HG03045 (cell line): Measurements from ENCODE around the gene CTIF.

ENCODE experiments used
- ATAC-seq: cut with Tn5 transposase; IDR thresholded peaks from one replicate; pipeline ENCODE4 v1.9.1; 2021; ENCODE audit warnings: mild to moderate bottlenecking, moderate library complexity; ENCODE audit not compliant: unreplicated experiment

CTIF gene

DNA sequence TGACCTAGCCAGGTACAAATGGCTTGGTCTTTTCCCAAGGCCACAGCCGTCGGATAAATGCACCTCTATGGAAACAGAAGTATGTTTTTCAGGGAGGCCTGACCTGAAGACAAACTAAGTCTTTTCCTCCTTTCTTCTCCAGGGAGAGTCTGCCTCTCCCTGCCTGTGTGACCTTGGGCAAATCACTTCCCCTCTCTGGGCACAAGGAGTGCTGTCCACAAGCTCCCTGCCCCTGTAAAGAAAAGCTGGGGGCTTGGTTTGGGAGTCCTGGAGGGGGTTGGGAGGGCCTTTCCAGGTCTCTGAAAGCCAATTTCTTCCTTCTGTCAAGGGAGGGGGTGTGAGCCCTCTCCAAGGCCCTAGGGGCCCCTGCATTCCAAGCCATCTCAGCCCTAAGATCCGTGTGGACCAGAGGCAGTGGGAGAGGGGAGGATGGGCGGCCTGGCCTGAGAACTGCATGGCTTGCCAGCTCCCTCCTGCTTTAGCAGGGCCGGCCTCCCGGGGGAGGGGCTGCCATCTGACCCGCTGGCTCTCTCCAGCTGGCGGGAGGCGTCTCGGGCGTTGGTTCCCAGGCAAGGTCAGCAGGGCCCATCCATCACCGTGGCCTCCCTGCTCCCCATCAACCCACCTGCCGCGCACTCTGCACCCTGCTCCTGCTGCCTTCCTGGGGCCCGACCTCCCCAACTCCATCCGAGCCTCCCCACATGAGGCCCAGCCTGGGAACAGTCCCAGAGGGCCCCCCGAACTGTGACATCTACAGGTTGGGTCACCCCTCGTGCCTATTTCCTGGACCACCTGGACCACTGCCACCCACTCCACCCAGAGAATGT, 350.5 kb downstream of the CTIF start:
- no peak for ATAC-seq

DNA sequence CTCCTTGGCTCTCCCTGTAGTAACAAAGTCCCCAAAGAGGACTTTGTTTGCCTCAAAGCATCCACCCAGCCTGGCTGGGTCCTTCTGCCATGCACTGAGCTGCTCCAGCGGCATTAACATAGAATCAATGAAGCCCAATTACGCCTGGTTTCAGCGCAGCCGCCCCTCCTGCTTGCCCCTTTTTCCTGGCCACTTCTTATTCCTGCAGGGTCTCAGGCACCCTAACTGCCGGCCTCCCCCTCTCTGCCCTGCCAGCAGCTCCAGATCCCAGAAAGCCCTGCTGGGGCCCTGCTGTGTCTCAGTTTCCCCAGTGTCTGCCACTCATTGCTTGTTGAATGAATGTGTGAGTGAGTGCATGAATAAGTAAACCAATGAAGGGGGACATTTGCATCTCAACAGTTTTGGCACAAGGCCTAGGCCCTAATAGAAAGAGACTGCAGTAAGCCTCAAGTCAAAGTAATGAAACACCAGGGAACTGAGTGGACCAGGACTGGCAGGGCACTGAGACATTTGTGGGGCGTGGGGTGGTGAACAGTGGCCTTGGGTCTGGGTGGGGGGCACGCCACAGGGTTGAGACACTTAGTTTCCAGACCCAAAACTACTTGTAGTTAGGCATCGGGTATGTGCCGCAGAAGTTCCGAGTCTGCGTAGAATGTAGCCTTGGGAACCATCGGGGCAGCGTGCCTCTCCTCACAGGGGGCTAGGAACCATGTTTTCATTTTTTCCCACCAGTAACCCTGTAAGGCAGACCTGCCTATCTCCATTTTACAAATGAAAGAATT, 351.3 kb downstream of the CTIF start:
- ATAC-seq: no peak

DNA sequence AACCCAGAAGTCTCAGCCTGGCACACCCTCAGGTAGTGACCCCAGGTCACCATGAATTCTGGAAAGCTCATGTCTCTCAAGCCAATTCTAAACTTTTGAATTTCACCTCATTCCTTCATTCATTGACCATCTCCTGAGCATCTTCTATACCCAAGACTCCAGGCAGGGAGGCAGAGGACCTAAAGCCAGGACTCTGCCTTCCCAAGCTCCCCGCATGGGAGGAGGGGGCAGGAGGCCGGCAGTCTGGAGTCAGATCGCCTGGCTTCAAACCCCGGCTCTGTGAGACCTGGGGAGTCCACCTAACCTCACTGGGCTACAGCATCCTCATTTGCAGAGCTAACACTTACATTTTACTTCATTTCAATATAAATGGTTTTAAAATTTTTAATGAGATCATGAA, 352.9 kb downstream of the CTIF start:
- no peak for ATAC-seq

DNA sequence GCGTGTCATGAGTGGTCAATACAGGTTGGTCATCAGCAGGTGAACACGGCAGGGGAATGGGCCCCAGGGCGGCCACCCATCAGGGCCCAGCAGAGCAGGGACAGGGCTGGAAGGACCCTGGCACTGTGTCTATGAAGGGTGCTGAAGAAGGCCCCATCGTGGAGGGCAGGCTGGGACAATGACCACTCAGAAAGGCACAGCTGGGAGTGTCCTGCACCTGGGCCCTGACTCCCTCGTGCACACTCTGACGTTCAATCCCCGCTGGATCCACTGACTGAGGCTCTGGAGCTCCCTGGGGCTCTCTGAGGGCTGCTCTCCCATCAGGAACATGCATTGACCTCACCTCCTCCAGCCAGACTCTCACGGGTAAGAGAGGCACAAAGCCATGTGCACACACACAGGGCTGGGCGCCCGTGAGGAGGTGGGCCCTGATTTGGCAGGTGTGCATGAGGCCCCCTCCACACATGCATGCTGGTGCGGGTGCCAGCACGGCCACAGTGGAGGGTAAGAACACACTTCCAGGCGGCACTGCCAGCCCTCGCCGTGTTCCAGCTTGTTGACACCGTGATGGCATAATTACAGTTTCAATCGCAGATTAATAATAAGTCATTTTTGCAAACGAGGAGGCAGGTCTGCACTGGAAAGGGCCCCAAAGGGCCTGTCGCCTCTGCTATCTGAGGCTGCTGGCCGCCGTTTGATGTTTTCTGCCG, 353.5 kb downstream of the CTIF start:
- no peak for ATAC-seq

DNA sequence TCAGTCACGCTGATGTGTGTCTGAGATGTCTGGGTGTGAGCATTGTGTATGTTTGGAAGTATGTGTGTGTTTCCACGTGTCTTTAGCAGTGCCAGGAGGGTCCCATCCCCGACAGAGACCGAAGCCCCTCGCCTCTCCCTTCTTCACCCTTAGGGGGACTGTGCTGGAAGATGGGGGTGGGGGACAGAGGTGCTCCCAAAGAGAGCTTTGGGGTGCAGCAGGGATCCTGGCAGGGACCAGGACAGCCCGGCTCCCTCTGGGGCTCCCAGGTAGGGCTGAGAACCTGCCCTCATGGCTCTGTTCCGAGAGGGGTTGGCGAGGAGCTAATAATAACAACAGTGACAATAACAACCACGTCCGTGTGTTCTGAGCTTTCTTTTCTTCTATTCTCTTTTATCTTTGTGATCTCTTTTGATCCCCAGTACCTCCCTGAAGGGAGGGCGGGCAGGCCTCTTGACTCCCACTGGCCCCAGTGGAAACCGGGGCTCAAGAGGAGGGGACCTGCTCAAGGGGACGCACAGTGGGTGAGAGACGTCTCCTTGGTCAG, 354.3 kb downstream of the CTIF start:
- ATAC-seq: no peak

DNA sequence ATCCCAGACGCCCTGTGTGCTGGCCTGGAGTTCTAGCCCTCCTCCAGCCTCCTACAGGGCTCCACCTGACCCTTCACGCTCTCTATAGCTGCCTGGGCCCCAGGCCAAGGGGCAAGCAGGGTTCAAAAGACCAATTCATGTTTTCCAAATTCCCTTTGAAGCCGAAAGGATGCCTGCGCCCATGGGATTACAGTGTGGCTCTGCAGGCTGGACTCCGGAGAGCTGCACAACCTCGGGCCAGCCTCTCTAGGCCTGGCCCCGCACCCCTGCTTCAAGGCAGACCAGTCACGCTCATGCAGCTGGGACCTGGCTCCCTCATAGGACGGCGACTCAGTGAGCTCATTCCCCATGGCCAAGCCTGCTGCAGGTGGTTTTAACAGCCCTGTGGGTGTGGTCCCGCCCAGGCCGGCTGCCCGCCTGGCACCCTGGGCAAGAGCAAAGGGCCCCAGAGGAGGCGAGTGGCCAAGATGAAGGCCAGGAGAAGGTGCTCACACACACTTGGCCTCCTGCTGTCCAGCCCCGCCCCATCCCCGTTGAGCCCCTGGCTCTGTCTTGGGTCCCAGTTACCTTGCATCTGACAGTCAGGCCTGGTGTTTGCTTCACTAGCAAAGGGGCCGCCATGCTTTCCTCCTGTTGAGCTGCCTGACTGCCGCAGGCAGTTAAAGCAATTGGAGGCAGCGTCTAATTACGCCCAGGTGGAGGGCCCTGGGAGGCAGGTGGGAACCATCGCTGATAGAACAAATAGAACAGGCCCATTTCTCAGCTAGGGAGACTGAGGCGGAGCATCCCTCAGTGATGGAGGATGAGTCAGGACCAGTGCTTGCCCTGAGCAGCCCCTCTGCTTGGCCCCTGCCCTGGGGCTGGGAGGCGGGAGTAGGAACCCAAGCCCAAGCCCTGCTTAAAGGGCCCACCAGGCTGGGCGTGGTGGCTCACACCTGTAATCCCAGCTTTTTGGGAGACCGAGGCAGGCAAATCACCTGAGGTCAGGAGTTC, 355.1 kb downstream of the CTIF start:
- ATAC-seq: no peak

DNA sequence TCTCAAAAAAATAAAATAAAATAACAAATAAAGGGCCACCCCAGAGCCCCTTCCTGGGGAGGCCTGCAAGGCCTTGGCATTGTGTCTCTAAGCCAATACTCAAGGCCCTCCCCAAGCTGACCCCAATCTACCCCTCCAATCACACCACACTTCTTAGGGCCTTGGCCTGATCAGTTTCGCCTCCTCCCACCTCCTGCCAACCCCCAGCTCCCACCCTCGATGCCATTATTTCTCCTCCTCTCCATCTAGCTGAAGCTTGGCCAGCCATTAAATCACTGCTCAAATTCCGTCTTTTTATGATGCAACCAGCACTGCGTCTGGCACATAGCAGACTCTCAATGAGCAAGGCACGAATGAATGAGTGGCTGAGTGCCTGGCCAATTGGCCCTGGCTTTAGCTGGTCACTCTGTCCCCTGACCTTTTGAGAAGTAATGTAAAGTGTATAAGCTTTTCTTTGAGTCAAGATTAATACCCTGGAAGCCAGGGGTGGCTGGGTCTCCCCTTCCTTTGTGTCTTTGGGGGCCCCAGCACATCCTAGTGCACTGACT, 356.0 kb downstream of the CTIF start:
- ATAC-seq: no peak

DNA sequence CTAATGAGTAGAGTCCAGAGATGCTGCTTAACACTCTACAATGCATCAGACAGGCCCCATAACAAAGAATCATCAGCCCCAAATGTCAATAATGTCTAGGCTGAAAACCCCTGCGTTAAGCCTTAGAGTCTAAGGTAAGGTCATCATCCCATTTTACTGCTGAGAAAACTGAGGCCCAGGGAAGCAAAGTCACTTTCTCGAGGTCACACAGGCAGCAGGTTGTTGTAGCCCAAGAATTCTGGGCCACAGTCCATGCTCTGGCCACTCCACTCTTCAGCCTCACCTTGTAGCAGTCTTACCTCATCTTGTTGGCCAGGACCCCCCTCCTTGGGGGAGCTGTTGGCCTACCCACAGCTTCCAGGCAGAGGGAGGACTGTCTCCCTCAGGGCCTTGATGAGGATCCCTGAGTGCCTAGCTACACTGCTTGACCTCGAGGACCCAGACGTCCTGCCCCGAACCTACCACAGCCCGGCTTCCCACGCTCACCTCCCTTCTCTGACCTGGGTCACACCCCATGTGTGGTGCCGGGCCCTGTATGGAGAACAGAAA, 357.6 kb downstream of the CTIF start:
- ATAC-seq: no peak

DNA sequence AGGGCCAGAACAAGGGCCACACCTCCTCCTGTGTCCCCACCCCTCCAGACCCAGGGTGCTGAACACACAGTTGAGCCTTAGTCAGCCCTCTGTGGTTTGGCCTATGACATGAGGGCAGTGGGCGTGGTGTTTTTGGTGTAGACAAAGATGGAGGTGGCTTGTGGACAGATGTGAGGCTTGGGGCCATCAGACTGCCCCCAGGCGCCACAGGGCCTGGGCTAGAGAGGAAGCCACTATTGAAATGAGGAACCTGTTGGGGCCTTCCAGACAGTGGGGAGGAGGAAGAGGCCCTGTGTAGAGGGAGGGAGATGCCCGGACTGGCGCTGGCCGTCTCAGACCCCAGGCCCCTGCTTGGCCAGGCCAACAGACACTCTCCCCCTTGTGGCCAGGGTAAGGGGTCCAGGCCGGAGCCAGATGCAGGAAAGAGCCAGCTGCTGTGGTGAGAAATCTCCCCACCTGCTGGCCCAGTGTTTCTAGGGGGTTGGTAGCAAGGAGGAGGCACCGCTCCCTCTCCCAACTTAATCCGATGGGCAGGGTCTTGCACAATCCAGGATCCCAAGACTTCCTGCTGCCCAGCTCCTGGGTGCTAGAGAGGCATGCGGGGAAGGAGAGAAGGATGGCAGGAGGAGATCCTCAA, 358.2 kb downstream of the CTIF start:
- no peak for ATAC-seq

DNA sequence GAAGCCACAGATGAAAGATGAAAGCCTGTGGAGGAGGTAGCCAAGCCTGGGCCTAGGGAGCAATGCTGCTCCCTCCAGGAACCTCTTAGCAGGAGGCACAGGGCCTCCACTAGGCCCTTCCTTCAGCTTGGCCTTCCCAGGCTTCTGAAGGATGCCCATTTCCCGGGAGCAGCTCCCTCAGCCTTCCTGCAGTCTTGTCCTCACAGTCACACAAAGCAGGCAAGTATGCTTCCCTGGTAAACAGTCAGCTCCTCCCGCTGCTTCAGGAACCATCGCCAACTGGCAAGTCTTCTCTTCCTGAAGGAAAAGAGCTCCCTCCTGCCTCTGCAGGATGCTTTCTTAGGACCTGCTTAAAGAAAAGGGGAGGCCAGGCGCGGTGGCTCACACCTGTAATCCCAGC, 358.7 kb downstream of the CTIF start:
- ATAC-seq: no peak

DNA sequence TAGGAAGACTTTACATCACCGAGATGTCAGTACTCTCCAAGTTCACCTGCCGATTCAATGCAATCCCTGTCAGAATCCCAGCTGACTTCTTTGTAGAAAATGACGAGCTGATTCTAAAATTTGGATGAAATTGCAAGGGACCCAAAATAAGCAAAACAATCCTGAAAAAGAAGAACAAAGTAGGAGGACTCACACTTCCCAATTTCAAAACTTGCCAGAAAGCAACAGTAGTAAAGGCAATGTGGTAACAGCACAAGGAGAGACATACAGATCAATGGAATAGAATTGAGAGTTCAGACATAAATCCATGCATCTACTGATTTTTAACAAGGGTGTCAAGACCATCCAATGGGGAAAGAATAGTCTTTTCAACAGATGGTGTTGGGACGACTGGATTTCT, 359.7 kb downstream of the CTIF start:
- no peak for ATAC-seq

DNA sequence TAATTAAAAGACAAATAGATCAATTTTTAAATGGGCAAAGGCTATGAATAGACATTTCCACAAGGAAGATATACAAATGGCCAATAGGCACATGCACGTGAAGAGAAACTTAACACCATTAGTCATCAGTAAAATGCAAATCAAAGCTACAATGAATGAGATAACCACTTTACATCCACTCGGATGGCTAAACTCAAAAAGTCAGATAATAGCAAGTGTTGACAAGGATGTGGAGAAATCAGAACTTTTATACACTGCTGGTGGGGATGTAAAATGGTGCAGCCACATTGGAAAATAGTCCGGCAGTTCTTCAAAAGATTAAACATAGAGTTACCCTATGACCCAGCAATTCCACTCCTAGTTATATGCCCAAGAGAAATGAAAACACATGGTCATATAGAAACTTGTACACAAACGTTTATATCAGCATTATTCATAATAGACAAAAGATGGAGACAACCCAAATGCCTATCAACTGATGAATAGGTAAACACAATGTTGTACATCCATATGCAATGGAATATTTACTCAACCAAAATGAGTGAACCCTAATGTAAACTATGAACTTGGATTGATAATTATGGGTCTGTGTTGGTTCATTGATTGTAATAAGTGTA, 360.8 kb downstream of the CTIF start:
- no peak for ATAC-seq

DNA sequence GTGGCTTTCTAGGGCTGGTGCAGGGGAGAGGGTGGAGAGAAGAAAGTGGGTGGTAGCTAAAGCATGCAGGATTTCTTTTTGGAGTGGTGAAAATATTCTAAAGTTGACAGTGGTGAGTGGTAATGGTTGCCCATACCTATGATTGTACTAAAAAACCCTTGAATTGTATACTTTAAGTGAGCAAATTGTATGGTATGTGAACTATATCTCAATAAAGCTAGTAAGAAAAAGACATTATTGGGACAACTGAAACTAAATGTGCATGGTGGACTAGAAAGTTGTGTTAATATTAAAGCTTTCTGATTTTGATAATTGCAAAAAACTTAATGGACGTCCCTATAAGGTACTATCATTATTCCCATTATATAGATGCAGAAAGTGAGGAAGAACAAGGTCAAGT, 361.6 kb downstream of the CTIF start:
- ATAC-seq: no peak

DNA sequence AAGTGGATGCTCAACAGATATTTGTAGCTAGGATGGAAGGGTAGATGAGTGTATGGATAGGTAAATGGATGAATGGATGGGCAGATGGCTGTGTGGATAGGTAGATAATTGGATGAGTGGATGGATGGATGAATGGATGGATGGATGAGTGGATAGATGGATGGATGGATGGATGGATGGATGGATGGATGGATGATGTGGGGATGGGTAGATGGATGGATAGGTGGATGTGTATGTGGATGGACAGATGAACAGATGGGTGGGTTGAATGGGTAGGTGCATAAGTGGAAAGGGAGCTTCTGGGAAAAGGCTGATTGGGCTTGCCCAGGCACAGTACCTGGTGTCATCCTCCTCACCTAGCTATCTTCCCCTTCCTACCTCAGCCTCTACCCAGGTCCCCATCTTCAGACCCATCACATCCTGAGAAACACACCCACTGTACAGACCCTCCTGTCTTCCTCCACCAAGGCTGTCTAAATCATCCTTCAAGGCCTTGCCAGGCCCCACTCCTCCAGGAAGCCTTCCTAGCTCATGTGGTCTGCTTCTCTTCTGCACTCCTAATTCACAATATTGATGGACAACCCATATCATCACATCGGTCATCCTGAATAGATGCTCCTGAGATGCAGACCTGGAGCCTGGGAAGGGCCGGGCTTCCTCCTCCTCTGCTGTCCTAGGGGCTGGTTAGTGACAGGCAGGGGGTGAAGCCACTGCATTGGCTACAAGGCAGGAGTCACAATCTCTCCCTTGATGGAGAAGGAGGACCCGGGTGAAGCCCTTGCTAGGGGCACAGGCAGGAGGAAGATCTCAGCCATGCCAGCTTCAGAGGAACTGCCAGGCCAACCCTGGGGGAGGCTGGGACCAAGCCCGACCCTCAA, 362.6 kb downstream of the CTIF start:
- ATAC-seq: no peak

DNA sequence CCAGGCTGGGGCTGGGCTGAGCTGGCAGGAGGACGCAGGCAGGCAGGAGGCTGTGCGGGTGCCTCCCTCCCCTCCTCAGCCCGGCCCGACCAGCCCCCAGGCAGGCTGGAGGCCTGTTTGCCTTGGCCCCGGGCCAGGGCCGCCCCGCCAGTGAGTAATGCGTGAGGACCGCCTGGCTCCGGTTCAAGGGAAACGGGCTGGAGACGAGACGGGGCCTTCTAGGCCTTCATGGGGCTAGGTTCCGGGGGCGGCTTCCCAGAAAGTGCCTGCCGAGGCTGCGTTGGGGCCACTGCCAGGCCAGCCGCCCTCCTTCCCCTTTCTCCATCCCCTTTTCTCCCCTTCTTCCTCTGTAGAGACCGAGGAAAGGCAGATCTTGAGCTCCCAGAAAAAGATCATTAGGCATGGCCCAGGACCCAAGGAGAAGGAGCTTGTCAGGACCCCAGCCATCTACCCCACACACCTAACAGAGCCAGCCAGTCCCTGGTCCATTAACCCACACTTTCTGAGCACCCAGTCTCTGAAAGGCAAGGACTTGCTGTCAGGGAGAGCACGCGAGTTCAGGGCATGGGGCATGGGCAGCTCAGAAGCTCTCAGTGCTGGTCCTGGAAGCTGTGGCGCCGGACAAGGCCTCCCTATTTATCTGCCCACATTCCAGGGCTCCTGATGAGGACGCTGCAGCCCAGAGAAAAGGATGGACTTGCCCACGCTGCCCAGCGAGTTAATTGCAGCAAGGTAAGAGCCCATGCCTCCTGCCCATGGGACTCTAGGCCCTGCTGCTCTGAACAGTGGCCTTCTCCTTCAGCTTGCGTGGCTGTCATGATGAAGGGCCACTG, 363.4 kb downstream of the CTIF start:
- no peak for ATAC-seq

DNA sequence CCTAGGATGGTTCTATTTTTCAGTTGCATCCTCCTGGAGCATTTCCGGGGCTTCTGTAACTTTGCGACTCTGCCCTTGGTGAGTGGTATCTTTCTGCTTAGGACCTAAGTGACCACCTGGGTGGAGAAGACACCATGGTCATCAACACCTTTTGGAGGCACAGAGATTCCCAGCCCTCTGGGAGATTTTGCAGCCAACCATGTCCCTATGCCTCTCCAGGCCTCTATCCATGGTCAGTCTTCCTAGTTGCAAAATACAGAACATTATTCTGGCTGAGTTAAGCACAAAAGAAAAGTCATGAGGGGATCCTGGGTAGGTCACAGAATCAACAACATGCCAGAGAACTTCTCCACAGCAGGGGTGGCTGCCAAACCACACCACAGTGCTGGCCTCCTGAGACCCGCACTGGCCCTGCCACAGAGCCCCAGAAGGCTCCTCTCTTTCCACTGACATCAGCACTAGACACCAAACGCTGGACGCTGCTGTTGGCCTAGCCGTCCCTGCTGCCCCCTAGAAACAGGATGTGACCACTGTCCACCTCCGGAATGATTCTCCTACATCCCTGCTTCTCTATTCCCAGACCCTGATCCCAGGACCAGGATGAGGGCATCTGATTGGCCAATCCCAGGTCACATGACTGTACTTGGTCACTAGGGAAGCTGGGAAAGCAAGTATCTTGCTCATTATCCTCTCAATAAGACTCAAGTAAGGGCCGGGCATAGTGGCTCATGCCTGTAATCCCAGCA, 364.2 kb downstream of the CTIF start:
- ATAC-seq: no peak
